OCI-M2 (cell line): Measurements from ENCODE around the gene SETD1A.
"Not testable (repeated sequence)": the region's sequence is repeated elsewhere in the genome, so short reads cannot be mapped to it uniquely, and the experiment has no call there.

Experiments used
- DNase-seq: peaks from one replicate; lab custom pipeline; 2025; ENCODE audit not compliant: unreplicated experiment; lab: John Stamatoyannopoulos, UW

SETD1A gene

GRCh38 chr16:30997725-30998711, 40.5 kb downstream of the SETD1A start:
- DNase-seq = no peak

GRCh38 chr16:30998852-30999761, 41.6 kb downstream of the SETD1A start:
- DNase-seq = no peak

- no peak for DNase-seq
These were observed 43.3 kb downstream of the SETD1A start for GRCh38 chr16:31000671-31001382.

GRCh38 chr16:31001507-31002249, 44.1 kb downstream of the SETD1A start:
- no peak for DNase-seq

- DNase-seq = no peak
These were observed 44.7 kb downstream of the SETD1A start for GRCh38 chr16:31002250-31002700.

- no peak for DNase-seq
These were observed 45.3 kb downstream of the SETD1A start for GRCh38 chr16:31002862-31003341.

- DNase-seq = no peak
These were observed 46.2 kb downstream of the SETD1A start for GRCh38 chr16:31003744-31004143.

GRCh38 chr16:31004658-31005057, 47.1 kb downstream of the SETD1A start:
- DNase-seq = no peak

GRCh38 chr16:31005350-31006085, 48.0 kb downstream of the SETD1A start:
- DNase-seq = no peak

GRCh38 chr16:31006086-31006385, 48.5 kb downstream of the SETD1A start:
- DNase-seq = no peak

- no peak for DNase-seq
These were observed 49.0 kb downstream of the SETD1A start for GRCh38 chr16:31006589-31006988.

GRCh38 chr16:31007684-31008083, 50.1 kb downstream of the SETD1A start:
- no peak for DNase-seq

- no peak for DNase-seq
These were observed 50.6 kb downstream of the SETD1A start for GRCh38 chr16:31008149-31008548.

- no peak for DNase-seq
These were observed 51.0 kb downstream of the SETD1A start for GRCh38 chr16:31008551-31008950.

- no peak for DNase-seq
These were observed 51.6 kb downstream of the SETD1A start for GRCh38 chr16:31009120-31009519.

GRCh38 chr16:31009894-31010584, 52.5 kb downstream of the SETD1A start:
- no peak for DNase-seq

- DNase-seq = no peak
These were observed 53.2 kb downstream of the SETD1A start, which contains the start of gene STX1B for GRCh38 chr16:31010585-31011325. STX1B (minus strand) TSS chr16:31010638; CDS start chr16:31010396, 242 bp downstream.

- not testable (repeated sequence) for DNase-seq
These were observed 54.3 kb downstream of the SETD1A start for GRCh38 chr16:31011815-31012214.
